Transverse colon (tissue), 4 donors: ENCODE results near the gene STAP2.

Experiments used
- EP300 ChIP-seq: sonication (generic); formaldehyde crosslinking; IDR thresholded peaks from one replicate; pipeline ENCODE4 v1.6.1; 2017; ENCODE audit warnings: antibody characterized with exemption, low read depth
- POLR2AphosphoS5 ChIP-seq, 3 donors: sonication (generic); formaldehyde crosslinking; IDR thresholded peaks; one replicate each; pipeline ENCODE4 v1.6.1; 2016; ENCODE audit warnings: antibody characterized with exemption in 3 of 3
- TF ChIP-seq, protein P1 (sequence below), 5 experiments: fragments of 200-600 bp in 3 of 5; fragments of 450-650 bp in 2 of 5; sonication (generic) in 3 of 5; IDR thresholded peaks; 1 replicate in 2 of 5; 2 replicates in 3 of 5; pipeline ENCODE4 v1.5.1; 2016 to 2017; ENCODE audit warnings: antibody characterized with exemption in 5 of 5, inconsistent platforms in 3 of 5, mild to moderate bottlenecking in 2 of 5, moderate library complexity in 1 of 5

- TF ChIP-seq, protein P1, sequence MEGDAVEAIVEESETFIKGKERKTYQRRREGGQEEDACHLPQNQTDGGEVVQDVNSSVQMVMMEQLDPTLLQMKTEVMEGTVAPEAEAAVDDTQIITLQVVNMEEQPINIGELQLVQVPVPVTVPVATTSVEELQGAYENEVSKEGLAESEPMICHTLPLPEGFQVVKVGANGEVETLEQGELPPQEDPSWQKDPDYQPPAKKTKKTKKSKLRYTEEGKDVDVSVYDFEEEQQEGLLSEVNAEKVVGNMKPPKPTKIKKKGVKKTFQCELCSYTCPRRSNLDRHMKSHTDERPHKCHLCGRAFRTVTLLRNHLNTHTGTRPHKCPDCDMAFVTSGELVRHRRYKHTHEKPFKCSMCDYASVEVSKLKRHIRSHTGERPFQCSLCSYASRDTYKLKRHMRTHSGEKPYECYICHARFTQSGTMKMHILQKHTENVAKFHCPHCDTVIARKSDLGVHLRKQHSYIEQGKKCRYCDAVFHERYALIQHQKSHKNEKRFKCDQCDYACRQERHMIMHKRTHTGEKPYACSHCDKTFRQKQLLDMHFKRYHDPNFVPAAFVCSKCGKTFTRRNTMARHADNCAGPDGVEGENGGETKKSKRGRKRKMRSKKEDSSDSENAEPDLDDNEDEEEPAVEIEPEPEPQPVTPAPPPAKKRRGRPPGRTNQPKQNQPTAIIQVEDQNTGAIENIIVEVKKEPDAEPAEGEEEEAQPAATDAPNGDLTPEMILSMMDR (IDR thresholded peaks at IDR 0.05), result no peak
- TF ChIP-seq POLR2AphosphoS5 (IDR thresholded peaks at IDR 0.05), result no peak
- TF ChIP-seq EP300, result no peak
These were observed 33.8 kb upstream of the STAP2 start for GRCh38 chr19:4372165-4373012.
